ENCODE data around the gene ARHGAP26.

ARHGAP26 gene

GRCh38 chr5:142753116-142753631, 17.0 kb upstream of the ARHGAP26 start:
- no peak overlapping the region for H3K4me3 ChIP-seq (ENCODE audit: low read depth in 1 of 2, low read length in 2 of 2)
- H3K27ac ChIP-seq (ENCODE audit: low read depth, low read length), result no peak overlapping the region
- no peak overlapping the region for H3K9ac ChIP-seq (ENCODE audit: low read depth in 1 of 2, low read length in 2 of 2)
- H3K36me3 ChIP-seq (ENCODE audit: control insufficient read depth in 1 of 2, insufficient read depth in 2 of 2, low read length in 2 of 2), result no peaks in the 10 kb centered on the region
- H3K4me1 ChIP-seq (ENCODE audit: control insufficient read depth in 1 of 2, insufficient read depth in 2 of 2, low read length in 2 of 2), result no peaks in the 10 kb centered on the region
- H3K9me3 ChIP-seq (ENCODE audit: control insufficient read depth in 1 of 2, low read length in 2 of 2), result no peaks in the 10 kb centered on the region
- H3K27me3 ChIP-seq (ENCODE audit: control insufficient read depth in 1 of 2, insufficient read depth in 2 of 2, low read length in 2 of 2), result no peaks in the 10 kb centered on the region

- no peak overlapping the region for H3K9ac ChIP-seq (ENCODE audit: low read depth in 1 of 2, low read length in 2 of 2)
- no peaks in the 10 kb centered on the region for H3K27me3 ChIP-seq (ENCODE audit: control insufficient read depth in 1 of 2, insufficient read depth in 2 of 2, low read length in 2 of 2)
- no peaks in the 10 kb centered on the region for H3K36me3 ChIP-seq (ENCODE audit: control insufficient read depth in 1 of 2, insufficient read depth in 2 of 2, low read length in 2 of 2)
- no peak overlapping the region for H3K27ac ChIP-seq (ENCODE audit: low read depth, low read length)
- no peaks in the 10 kb centered on the region for H3K4me1 ChIP-seq (ENCODE audit: control insufficient read depth in 1 of 2, insufficient read depth in 2 of 2, low read length in 2 of 2)
- H3K4me3 ChIP-seq (ENCODE audit: low read depth in 1 of 2, low read length in 2 of 2), result no peak overlapping the region
- no peaks in the 10 kb centered on the region for H3K9me3 ChIP-seq (ENCODE audit: control insufficient read depth in 1 of 2, low read length in 2 of 2)
These were observed 16.1 kb upstream of the ARHGAP26 start for GRCh38 chr5:142754031-142754430.

- H3K9me3 ChIP-seq (ENCODE audit: control insufficient read depth in 1 of 2, low read length in 2 of 2), result no peaks in the 10 kb centered on the region
- no peak overlapping the region for H3K9ac ChIP-seq (ENCODE audit: low read depth in 1 of 2, low read length in 2 of 2)
- H3K27ac ChIP-seq (ENCODE audit: low read depth, low read length), result no peak overlapping the region
- no peaks in the 10 kb centered on the region for H3K4me1 ChIP-seq (ENCODE audit: control insufficient read depth in 1 of 2, insufficient read depth in 2 of 2, low read length in 2 of 2)
- H3K4me3 ChIP-seq (ENCODE audit: low read depth in 1 of 2, low read length in 2 of 2), result no peak overlapping the region
- H3K36me3 ChIP-seq (ENCODE audit: control insufficient read depth in 1 of 2, insufficient read depth in 2 of 2, low read length in 2 of 2), result no peaks in the 10 kb centered on the region
- H3K27me3 ChIP-seq (ENCODE audit: control insufficient read depth in 1 of 2, insufficient read depth in 2 of 2, low read length in 2 of 2), result no peaks in the 10 kb centered on the region
These were observed 13.6 kb upstream of the ARHGAP26 start for GRCh38 chr5:142756576-142756975.

GRCh38 chr5:142757564-142757963, 12.6 kb upstream of the ARHGAP26 start:
- Histone ChIP-seq H3K9me3 (ENCODE audit: control insufficient read depth in 1 of 2, low read length in 2 of 2) (no peaks in the 10 kb centered on the region), H3K36me3 (ENCODE audit: control insufficient read depth in 1 of 2, insufficient read depth in 2 of 2, low read length in 2 of 2) (no peaks in the 10 kb centered on the region), H3K4me1 (ENCODE audit: control insufficient read depth in 1 of 2, insufficient read depth in 2 of 2, low read length in 2 of 2) (no peaks in the 10 kb centered on the region), H3K9ac (ENCODE audit: low read depth in 1 of 2, low read length in 2 of 2) (no peak overlapping the region), H3K4me3 (ENCODE audit: low read depth in 1 of 2, low read length in 2 of 2) (no peak overlapping the region), H3K27me3 (ENCODE audit: control insufficient read depth in 1 of 2, insufficient read depth in 2 of 2, low read length in 2 of 2) (no peaks in the 10 kb centered on the region), H3K27ac (ENCODE audit: low read depth, low read length) (no peak overlapping the region)

GRCh38 chr5:142758062-142758795, 11.9 kb upstream of the ARHGAP26 start:
- Histone ChIP-seq H3K36me3 (ENCODE audit: control insufficient read depth in 1 of 2, insufficient read depth in 2 of 2, low read length in 2 of 2) (no peaks in the 10 kb centered on the region), H3K4me1 (ENCODE audit: control insufficient read depth in 1 of 2, insufficient read depth in 2 of 2, low read length in 2 of 2) (no peaks in the 10 kb centered on the region), H3K4me3 (ENCODE audit: low read depth in 1 of 2, low read length in 2 of 2) (no peak overlapping the region), H3K9me3 (ENCODE audit: control insufficient read depth in 1 of 2, low read length in 2 of 2) (no peaks in the 10 kb centered on the region), H3K9ac (ENCODE audit: low read depth in 1 of 2, low read length in 2 of 2) (no peak overlapping the region), H3K27me3 (ENCODE audit: control insufficient read depth in 1 of 2, insufficient read depth in 2 of 2, low read length in 2 of 2) (no peaks in the 10 kb centered on the region), H3K27ac (ENCODE audit: low read depth, low read length) (no peak overlapping the region)

GRCh38 chr5:142758796-142759145, 11.4 kb upstream of the ARHGAP26 start:
- no peak overlapping the region for H3K27ac ChIP-seq (ENCODE audit: low read depth, low read length)
- no peaks in the 10 kb centered on the region for H3K27me3 ChIP-seq (ENCODE audit: control insufficient read depth in 1 of 2, insufficient read depth in 2 of 2, low read length in 2 of 2)
- H3K4me1 ChIP-seq (ENCODE audit: control insufficient read depth in 1 of 2, insufficient read depth in 2 of 2, low read length in 2 of 2), result no peaks in the 10 kb centered on the region
- H3K4me3 ChIP-seq (ENCODE audit: low read depth in 1 of 2, low read length in 2 of 2), result no peak overlapping the region
- H3K9me3 ChIP-seq (ENCODE audit: control insufficient read depth in 1 of 2, low read length in 2 of 2), result no peaks in the 10 kb centered on the region
- no peaks in the 10 kb centered on the region for H3K36me3 ChIP-seq (ENCODE audit: control insufficient read depth in 1 of 2, insufficient read depth in 2 of 2, low read length in 2 of 2)
- H3K9ac ChIP-seq (ENCODE audit: low read depth in 1 of 2, low read length in 2 of 2), result no peak overlapping the region

GRCh38 chr5:142763701-142764100, 6.5 kb upstream of the ARHGAP26 start:
- Histone ChIP-seq H3K9me3 (ENCODE audit: control insufficient read depth in 1 of 2, low read length in 2 of 2) (no peaks in the 10 kb centered on the region), H3K4me3 (ENCODE audit: low read depth in 1 of 2, low read length in 2 of 2) (no peak overlapping the region), H3K27me3 (ENCODE audit: control insufficient read depth in 1 of 2, insufficient read depth in 2 of 2, low read length in 2 of 2) (no peaks in the 10 kb centered on the region), H3K36me3 (ENCODE audit: control insufficient read depth in 1 of 2, insufficient read depth in 2 of 2, low read length in 2 of 2) (no peaks in the 10 kb centered on the region), H3K27ac (ENCODE audit: low read depth, low read length) (no peak overlapping the region), H3K9ac (ENCODE audit: low read depth in 1 of 2, low read length in 2 of 2) (no peak overlapping the region), H3K4me1 (ENCODE audit: control insufficient read depth in 1 of 2, insufficient read depth in 2 of 2, low read length in 2 of 2) (peaks cover 6 to 8% of the 10 kb centered on the region in 2 donors)

GRCh38 chr5:142767178-142767577, 3.0 kb upstream of the ARHGAP26 start:
- Histone ChIP-seq H3K27me3 (ENCODE audit: control insufficient read depth in 1 of 2, insufficient read depth in 2 of 2, low read length in 2 of 2) (no peaks in the 10 kb centered on the region), H3K36me3 (ENCODE audit: control insufficient read depth in 1 of 2, insufficient read depth in 2 of 2, low read length in 2 of 2) (no peaks in the 10 kb centered on the region), H3K9me3 (ENCODE audit: control insufficient read depth in 1 of 2, low read length in 2 of 2) (no peaks in the 10 kb centered on the region), H3K27ac (ENCODE audit: low read depth, low read length) (no peak overlapping the region), H3K9ac (ENCODE audit: low read depth in 1 of 2, low read length in 2 of 2) (no peak overlapping the region), H3K4me3 (ENCODE audit: low read depth in 1 of 2, low read length in 2 of 2) (no peak overlapping the region), H3K4me1 (ENCODE audit: control insufficient read depth in 1 of 2, insufficient read depth in 2 of 2, low read length in 2 of 2) (peaks cover 20 to 24% of the 10 kb centered on the region in 2 donors)

GRCh38 chr5:142767911-142768310, 2.3 kb upstream of the ARHGAP26 start:
- H3K27ac ChIP-seq (ENCODE audit: low read depth, low read length), result no peak overlapping the region
- no peaks in the 10 kb centered on the region for H3K27me3 ChIP-seq (ENCODE audit: control insufficient read depth in 1 of 2, insufficient read depth in 2 of 2, low read length in 2 of 2)
- no peaks in the 10 kb centered on the region for H3K36me3 ChIP-seq (ENCODE audit: control insufficient read depth in 1 of 2, insufficient read depth in 2 of 2, low read length in 2 of 2)
- H3K4me1 ChIP-seq (ENCODE audit: control insufficient read depth in 1 of 2, insufficient read depth in 2 of 2, low read length in 2 of 2), result peaks cover 20 to 32% of the 10 kb centered on the region in 2 donors
- no peak overlapping the region for H3K4me3 ChIP-seq (ENCODE audit: low read depth in 1 of 2, low read length in 2 of 2)
- H3K9ac ChIP-seq (ENCODE audit: low read depth in 1 of 2, low read length in 2 of 2), result no peak overlapping the region
- no peaks in the 10 kb centered on the region for H3K9me3 ChIP-seq (ENCODE audit: control insufficient read depth in 1 of 2, low read length in 2 of 2)

GRCh38 chr5:142769251-142769792, 855 bp upstream of the ARHGAP26 start:
- Histone ChIP-seq H3K27ac (ENCODE audit: low read depth, low read length) (no peak overlapping the region), H3K9me3 (ENCODE audit: control insufficient read depth in 1 of 2, low read length in 2 of 2) (no peaks in the 10 kb centered on the region), H3K4me3 (ENCODE audit: low read depth in 1 of 2, low read length in 2 of 2) (peak overlapping the region; percentile 87 to 89), H3K9ac (ENCODE audit: low read depth in 1 of 2, low read length in 2 of 2) (peak overlapping the region; percentile 85), H3K27me3 (ENCODE audit: control insufficient read depth in 1 of 2, insufficient read depth in 2 of 2, low read length in 2 of 2) (no peaks in the 10 kb centered on the region), H3K4me1 (ENCODE audit: control insufficient read depth in 1 of 2, insufficient read depth in 2 of 2, low read length in 2 of 2) (peaks cover 20 to 39% of the 10 kb centered on the region in 2 donors), H3K36me3 (ENCODE audit: control insufficient read depth in 1 of 2, insufficient read depth in 2 of 2, low read length in 2 of 2) (no peaks in the 10 kb centered on the region)

Measured in duodenal mucosa (tissue), 2 donors.